Stimulated activated CD4-positive, alpha-beta T cell treated with anti-CD3 and anti-CD28 coated beads, Interleukin-15, amount 100 ng/mL, for 24 hours (primary cell): ENCODE results near the gene MBD3L2.

Source experiments
- DNase-seq: peaks from one replicate; pipeline ENCODE4 v3.0.0-alpha.2; 2020

MBD3L2 gene

GRCh38 chr19:7063764-7064418 is 14.8 kb downstream of the MBD3L2 start:
- no peak for DNase-seq

GRCh38 chr19:7067122-7067521 is 18.0 kb downstream of the MBD3L2 start:
- peak; percentile 23 for DNase-seq

GRCh38 chr19:7067716-7068115 is 18.6 kb downstream of the MBD3L2 start:
- no peak for DNase-seq

GRCh38 chr19:7068599-7068998 is 19.5 kb downstream of the MBD3L2 start:
- no peak for DNase-seq

- DNase-seq: peak; percentile 100
These were observed 20.2 kb downstream of the MBD3L2 start, which contains the start of gene ZNF557 for GRCh38 chr19:7069042-7069903. TSS of gene ZNF557 (plus strand) at chr19:7069703. CDS start at chr19:7075075, 5,372 bp downstream.

GRCh38 chr19:7069904-7070226 is 20.7 kb downstream of the MBD3L2 start:
- DNase-seq: no peak

GRCh38 chr19:7072541-7072940 is 23.4 kb downstream of the MBD3L2 start:
- DNase-seq: no peak

GRCh38 chr19:7074705-7075282 is 25.7 kb downstream of the MBD3L2 start:
- DNase-seq: no peak

GRCh38 chr19:7076151-7076550 is 27.0 kb downstream of the MBD3L2 start:
- no peak for DNase-seq

GRCh38 chr19:7078008-7078407 is 28.9 kb downstream of the MBD3L2 start:
- DNase-seq: no peak

- no peak for DNase-seq
These were observed 34.2 kb downstream of the MBD3L2 start for GRCh38 chr19:7083076-7083956.

- no peak for DNase-seq
These were observed 39.9 kb downstream of the MBD3L2 start for GRCh38 chr19:7088999-7089398.

- no peak for DNase-seq
These were observed 49.0 kb downstream of the MBD3L2 start for GRCh38 chr19:7098096-7098495.

- peak; percentile 92 for DNase-seq
These were observed 49.8 kb downstream of the MBD3L2 start for GRCh38 chr19:7098701-7099596.

- peak; percentile 90 for DNase-seq
These were observed 50.4 kb downstream of the MBD3L2 start for GRCh38 chr19:7099597-7099921.
